Tibial artery (tissue), 4 donors: ENCODE data around the gene TNFAIP8L2.
A peak's percentile ranks its signal among the peaks of the same experiment; 100 is the strongest.

Experiments
- DNase-seq, 2 donors: peaks; one replicate each; pipeline ENCODE4 v3.0.0-alpha.2; 2019
- H3K27ac ChIP-seq, 2 donors: fragments of 200-600 bp; sonication (generic) in 1 of 2; 1 replicate in 1 of 2; 2 replicates in 1 of 2; pipeline ENCODE4 v1.5.1; 2018 to 2019; ENCODE audit warnings: mild to moderate bottlenecking in 1 of 2
- H3K27me3 ChIP-seq, 2 donors: fragments of 200-600 bp; sonication (generic) in 1 of 2; one replicate each; pipeline versions ENCODE4 v1.5.1 to v1.6.0; 2016 to 2019
- H3K36me3 ChIP-seq, 3 donors: fragments of 200-600 bp; sonication (generic) in 2 of 3; one replicate each; pipeline ENCODE4 v1.5.1; 2016 to 2019; ENCODE audit warnings: mild to moderate bottlenecking in 2 of 3
- H3K4me1 ChIP-seq, 4 donors: fragments of 200-600 bp; sonication (generic) in 2 of 4; 1 replicate in 3 of 4; 2 replicates in 1 of 4; pipeline ENCODE4 v1.5.1; 2016 to 2019
- H3K4me3 ChIP-seq, 2 donors: fragments of 200-600 bp; sonication (generic) in 1 of 2; 1 replicate in 1 of 2; 2 replicates in 1 of 2; pipeline ENCODE4 v1.5.1; 2018 to 2019; ENCODE audit warnings: mild to moderate bottlenecking in 2 of 2
- H3K9me3 ChIP-seq, 3 donors: fragments of 200-600 bp; sonication (generic) in 1 of 3; one replicate each; pipeline ENCODE4 v1.5.1; 2016 to 2019
- CTCF ChIP-seq, 2 experiments: fragments of 200-600 bp in 1 of 2; fragments of 450-650 bp in 1 of 2; IDR thresholded peaks; one replicate each; pipeline ENCODE4 v1.5.1; 2017 to 2019; ENCODE audit warnings: antibody characterized with exemption in 2 of 2, mild to moderate bottlenecking in 1 of 2, moderate library complexity in 1 of 2
- intact Hi-C: fragments of 100-400 bp; cut with DNase I; formaldehyde crosslinking; loops from one replicate; pipeline ENCODE4 v1.15.0; 2023; ENCODE audit warnings: low total_unique reads

TNFAIP8L2 gene

GRCh38 chr1:151158751-151159251, 2.4 kb downstream of the TNFAIP8L2 start:
- Histone ChIP-seq H3K27me3 (no peaks in the 10 kb centered on the region), H3K36me3 (peaks cover 13 to 63% (median 50%) of the 10 kb centered on the region in 3 donors), H3K27ac (no peak overlapping the region), H3K9me3 (no peaks in the 10 kb centered on the region), H3K4me3 (no peak overlapping the region), H3K4me1 (peaks cover 0 to 17% (median 3%) of the 10 kb centered on the region in 4 donors)
- intact Hi-C loops, result loop anchor here (5.0 to 10.0 kb wide), 2 partner anchors 56 to 134 kb away; no protein-coding TSS in a partner anchor
- TF ChIP-seq CTCF (IDR thresholded peaks at IDR 0.05), result no peak
- DNase-seq, result no peak

- H3K4me1 ChIP-seq, result peaks cover 0 to 23% (median 7%) of the 10 kb centered on the region in 4 donors
- H3K4me3 ChIP-seq, result no peak overlapping the region
- DNase-seq, result no peak
- intact Hi-C loops, result loop anchor here (5.0 to 10.0 kb wide), 2 partner anchors 57 to 135 kb away; no protein-coding TSS in a partner anchor
- H3K27me3 ChIP-seq, result no peaks in the 10 kb centered on the region
- no peaks in the 10 kb centered on the region for H3K9me3 ChIP-seq
- no peak for TF ChIP-seq CTCF (IDR thresholded peaks at IDR 0.05)
- H3K27ac ChIP-seq, result no peak overlapping the region
- peaks cover 13 to 58% (median 50%) of the 10 kb centered on the region in 3 donors for H3K36me3 ChIP-seq
These were observed 2.9 kb downstream of the TNFAIP8L2 start for GRCh38 chr1:151159373-151159772.

GRCh38 chr1:151164732-151165280, 8.4 kb downstream of the TNFAIP8L2 start:
- intact Hi-C loops, result no loop called here
- peaks cover 0 to 40% (median 17%) of the 10 kb centered on the region in 4 donors for H3K4me1 ChIP-seq

GRCh38 chr1:151165281-151165737, 8.9 kb downstream of the TNFAIP8L2 start:
- TF ChIP-seq CTCF (IDR thresholded peaks at IDR 0.05), result no peak
- Histone ChIP-seq H3K9me3 (no peaks in the 10 kb centered on the region), H3K27me3 (no peaks in the 10 kb centered on the region), H3K4me1 (peaks cover 0 to 39% (median 17%) of the 10 kb centered on the region in 4 donors), H3K4me3 (peak overlapping the region; percentile 67 to 76), H3K36me3 (peaks cover 14 to 53% (median 36%) of the 10 kb centered on the region in 3 donors), H3K27ac (peak overlapping the region; percentile 92 to 96)
- DNase-seq, result peak in 1 of 2 donors; percentile 78
- intact Hi-C loops, result no loop called here

More at GRCh38 chr1:151164732-151165280, 8.4 kb downstream of the TNFAIP8L2 start:
- Histone ChIP-seq H3K27ac (peak overlapping the region; percentile 92 to 96), H3K27me3 (no peaks in the 10 kb centered on the region), H3K4me3 (peak overlapping the region; percentile 67 to 76), H3K9me3 (no peaks in the 10 kb centered on the region), H3K36me3 (peaks cover 11 to 53% (median 36%) of the 10 kb centered on the region in 3 donors)
- peak in 1 of 2 donors; percentile 83 for DNase-seq
- TF ChIP-seq CTCF (IDR thresholded peaks at IDR 0.05), result peak in 1 of 2 experiments; percentile 1

GRCh38 chr1:151165738-151166504, 9.5 kb downstream of the TNFAIP8L2 start, which contains the start of the genes LYSMD1 and SCNM1:
Gene LYSMD1 (minus strand): TSS chr1:151165902. CDS start chr1:151165258, 644 bp downstream.
Gene SCNM1 (plus strand): TSS chr1:151166144. CDS start chr1:151166153, 9 bp downstream.
- peak; percentile 97 to 99 for DNase-seq
- H3K27ac ChIP-seq, result peak within 1 kb of the TSS; percentile 92 to 96
- peak in 1 of 2 experiments; percentile 50 for TF ChIP-seq CTCF (IDR thresholded peaks at IDR 0.05)
- H3K4me1 ChIP-seq, result peaks cover 0 to 33% (median 17%) of the 10 kb centered on the region in 4 donors
- H3K27me3 ChIP-seq, result no peaks in the 10 kb centered on the region
- H3K4me3 ChIP-seq, result peak within 1 kb of the TSS; percentile 67 to 76
- intact Hi-C loops, result no loop called here
- H3K9me3 ChIP-seq, result no peaks in the 10 kb centered on the region
- peaks cover 17 to 53% (median 36%) of the 10 kb centered on the region in 3 donors for H3K36me3 ChIP-seq
